Measurements from ENCODE around the gene HSPA4L.

GRCh38 chr4:127782275-127783025 lies at the start of gene HSPA4L:
- TF ChIP-seq CEBPB (IDR thresholded peaks at IDR 0.05; ENCODE audit: low read depth, low read length), result peak; percentile 59; the same call in 1 of the 2 replicates
- TF ChIP-seq CTCF (conservative IDR thresholded peaks at IDR 0.05; ENCODE audit: low read depth, low read length), result peak; percentile 47
- peak; percentile 87 for TF ChIP-seq RCOR1 (IDR thresholded peaks at IDR 0.05; ENCODE audit: insufficient replicate concordance, low read length)
- peak; percentile 54 for TF ChIP-seq POLR2A (IDR thresholded peaks at IDR 0.05; ENCODE audit: low read depth, low read length)
- TF ChIP-seq RAD21 (IDR thresholded peaks at IDR 0.05; ENCODE audit: low read length), result peak; percentile 43
- TF ChIP-seq MAFK (IDR thresholded peaks at IDR 0.05; ENCODE audit: low read depth, low read length), result no peak
- no peak for TF ChIP-seq NFE2L2 (IDR thresholded peaks at IDR 0.05; ENCODE audit: low read depth, low read length)
- no peak for TF ChIP-seq MXI1 (IDR thresholded peaks at IDR 0.05; ENCODE audit: borderline replicate concordance, low read depth, low read length)
- TF ChIP-seq CHD1 (IDR thresholded peaks at IDR 0.05; ENCODE audit: low read depth, low read length), result no peak
- TF ChIP-seq ELK1 (IDR thresholded peaks at IDR 0.05; ENCODE audit: borderline replicate concordance, low read depth, low read length), result no peak
- TF ChIP-seq USF2 (IDR thresholded peaks at IDR 0.05; ENCODE audit: low read depth, low read length), result no peak
- TF ChIP-seq RFX5 (IDR thresholded peaks at IDR 0.05; ENCODE audit: low read depth, low read length), result no peak
- TF ChIP-seq SMC3 (IDR thresholded peaks at IDR 0.05; ENCODE audit: low read depth, low read length), result no peak
- TF ChIP-seq FOS (IDR thresholded peaks at IDR 0.05; ENCODE audit: low read depth, low read length), result no peak
